Measurements from ENCODE around the gene MOB3A. TPM values are rescaled to one million over a fixed set of nuclear protein-coding genes. Genes with fewer than 3 reads are reported as not detected.

MOB3A gene
- total RNA-seq, 2 experiments from 2014 or later = 117 to 122 TPM

- CTCF ChIA-PET = no interaction called here
- intact Hi-C loops (cut with micrococcal nuclease) = no loop called here
- Mint-ChIP-seq H3K27ac (no peak overlapping the region), H3K27me3 (no peaks in the 10 kb centered on the region), H3K36me3 (peaks cover 29% of the 10 kb centered on the region), H3K4me3 (no peak overlapping the region), H3K4me1 (ENCODE audit: low read depth) (no peaks in the 10 kb centered on the region), H3K9me3 (no peaks in the 10 kb centered on the region)
- DNase-seq = no peak
- POLR2A ChIA-PET = no interaction called here
Measured at GRCh38 chr19:2120821-2121220, 24.7 kb upstream of the MOB3A start.

- peaks cover 32% of the 10 kb centered on the region for H3K36me3 Mint-ChIP-seq
- H3K4me1 Mint-ChIP-seq (ENCODE audit: low read depth) = no peaks in the 10 kb centered on the region
- POLR2A ChIA-PET = no interaction called here
- no peaks in the 10 kb centered on the region for H3K9me3 Mint-ChIP-seq
- intact Hi-C loops (cut with micrococcal nuclease) = no loop called here
- DNase-seq = no peak
- CTCF ChIA-PET = no interaction called here
- H3K27ac Mint-ChIP-seq = no peak overlapping the region
- H3K27me3 Mint-ChIP-seq = no peaks in the 10 kb centered on the region
- H3K4me3 Mint-ChIP-seq = no peak overlapping the region
Measured at GRCh38 chr19:2119921-2120785, 24.0 kb upstream of the MOB3A start.

GRCh38 chr19:2118438-2118837 lies 22.3 kb upstream of the MOB3A start:
- intact Hi-C loops (cut with micrococcal nuclease) = no loop called here
- CTCF ChIA-PET = no interaction called here

GRCh38 chr19:2117215-2117960 lies 21.3 kb upstream of the MOB3A start:
- POLR2A ChIA-PET = no interaction called here
- CTCF ChIA-PET = no interaction called here
- H3K9me3 Mint-ChIP-seq = no peaks in the 10 kb centered on the region
- peaks cover under 1% of the 10 kb centered on the region for H3K4me1 Mint-ChIP-seq (ENCODE audit: low read depth)
- H3K27ac Mint-ChIP-seq = no peak overlapping the region
- intact Hi-C loops (cut with micrococcal nuclease) = no loop called here
- no peak overlapping the region for H3K4me3 Mint-ChIP-seq
- no peak for DNase-seq
- peaks cover 34% of the 10 kb centered on the region for H3K36me3 Mint-ChIP-seq
- no peaks in the 10 kb centered on the region for H3K27me3 Mint-ChIP-seq

More at GRCh38 chr19:2118438-2118837, 22.3 kb upstream of the MOB3A start:
- no peak overlapping the region for H3K4me3 Mint-ChIP-seq
- POLR2A ChIA-PET = no interaction called here
- H3K9me3 Mint-ChIP-seq = no peaks in the 10 kb centered on the region
- no peaks in the 10 kb centered on the region for H3K4me1 Mint-ChIP-seq (ENCODE audit: low read depth)
- DNase-seq = no peak
- no peaks in the 10 kb centered on the region for H3K27me3 Mint-ChIP-seq
- H3K27ac Mint-ChIP-seq = no peak overlapping the region
- H3K36me3 Mint-ChIP-seq = peaks cover 33% of the 10 kb centered on the region

DNA sequence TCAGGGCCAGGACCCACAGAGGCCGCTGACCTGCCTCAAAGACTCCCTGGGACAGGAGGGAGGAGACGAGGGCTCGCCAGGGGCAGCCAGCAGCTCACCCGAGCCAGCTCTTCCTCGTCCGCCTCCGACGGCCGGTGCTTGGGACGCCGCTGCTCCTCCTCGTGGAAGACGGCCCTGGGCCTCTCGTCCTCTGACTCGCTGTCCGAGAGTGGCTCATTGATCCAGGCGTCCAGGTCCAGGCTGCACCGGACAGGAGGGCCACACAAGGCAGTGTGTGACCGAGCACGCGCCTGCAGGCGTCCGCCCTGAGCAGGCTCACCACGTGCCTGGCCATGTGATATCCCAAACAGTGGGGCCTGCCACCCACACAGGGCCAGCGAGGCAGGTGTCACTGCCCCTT lies 20.4 kb upstream of the MOB3A start:
- intact Hi-C loops (cut with micrococcal nuclease) = no loop called here

DNA sequence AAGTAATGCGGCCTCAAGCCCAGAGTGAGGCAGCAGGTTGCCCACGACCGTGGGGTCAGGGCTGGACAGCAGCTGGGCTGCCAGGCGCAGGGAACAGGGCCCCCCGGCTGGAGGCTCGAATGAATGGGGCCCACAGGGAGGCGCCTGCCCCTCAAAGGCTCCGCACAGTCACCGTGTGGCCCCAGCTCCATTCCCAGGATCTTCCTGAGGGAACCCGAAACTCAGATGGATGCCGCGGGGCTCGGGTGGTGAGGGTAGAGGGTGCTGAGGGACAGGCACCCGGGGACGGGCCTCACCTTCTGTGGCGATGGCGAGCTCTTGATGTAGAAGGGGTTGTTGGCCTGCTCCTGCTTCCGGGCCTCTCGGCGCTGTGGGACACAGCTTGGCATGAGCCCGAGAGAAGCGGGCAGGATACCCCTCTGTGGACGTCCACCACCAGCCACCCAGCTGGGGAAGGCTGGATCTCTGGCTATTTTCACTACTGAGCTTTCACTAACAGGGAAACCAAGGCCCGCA lies 19.8 kb upstream of the MOB3A start:
- no peak overlapping the region for H3K27ac Mint-ChIP-seq
- no peaks in the 10 kb centered on the region for H3K27me3 Mint-ChIP-seq
- no peak overlapping the region for H3K4me3 Mint-ChIP-seq
- DNase-seq = no peak
- H3K9me3 Mint-ChIP-seq = no peaks in the 10 kb centered on the region
- POLR2A ChIA-PET = no interaction called here
- H3K4me1 Mint-ChIP-seq (ENCODE audit: low read depth) = peaks cover 5% of the 10 kb centered on the region
- intact Hi-C loops (cut with micrococcal nuclease) = no loop called here
- CTCF ChIA-PET = interaction anchor here (1.3 kb wide), 1 partner anchor 19 kb away, joined by 3 read pairs; no protein-coding TSS in a partner anchor
- peaks cover 27% of the 10 kb centered on the region for H3K36me3 Mint-ChIP-seq

More for the DNA sequence above, 20.4 kb upstream of the MOB3A start:
- Mint-ChIP-seq H3K9me3 (no peaks in the 10 kb centered on the region), H3K27me3 (no peaks in the 10 kb centered on the region), H3K27ac (no peak overlapping the region), H3K36me3 (peaks cover 32% of the 10 kb centered on the region), H3K4me1 (ENCODE audit: low read depth) (peaks cover 5% of the 10 kb centered on the region), H3K4me3 (no peak overlapping the region)
- POLR2A ChIA-PET = no interaction called here
- no peak for DNase-seq
- CTCF ChIA-PET = interaction anchor here (1.3 kb wide), 1 partner anchor 19 kb away, joined by 3 read pairs; no protein-coding TSS in a partner anchor

GRCh38 chr19:2115324-2115723 lies 19.2 kb upstream of the MOB3A start:
- POLR2A ChIA-PET = no interaction called here
- Mint-ChIP-seq H3K4me3 (no peak overlapping the region), H3K4me1 (ENCODE audit: low read depth) (peaks cover 5% of the 10 kb centered on the region), H3K36me3 (peaks cover 22% of the 10 kb centered on the region), H3K27me3 (no peaks in the 10 kb centered on the region), H3K27ac (no peak overlapping the region), H3K9me3 (no peaks in the 10 kb centered on the region)
- CTCF ChIA-PET = interaction anchor here (1.3 kb wide), 1 partner anchor 18 kb away, joined by 3 read pairs; no protein-coding TSS in a partner anchor
- DNase-seq = no peak
- intact Hi-C loops (cut with micrococcal nuclease) = no loop called here

GRCh38 chr19:2114821-2115220 lies 18.7 kb upstream of the MOB3A start:
- Mint-ChIP-seq H3K27ac (no peak overlapping the region), H3K4me3 (no peak overlapping the region), H3K36me3 (peaks cover 22% of the 10 kb centered on the region), H3K4me1 (ENCODE audit: low read depth) (peaks cover 5% of the 10 kb centered on the region), H3K27me3 (no peaks in the 10 kb centered on the region), H3K9me3 (no peaks in the 10 kb centered on the region)
- ChIA-PET CTCF (no interaction called here), POLR2A (no interaction called here)
- no peak for DNase-seq
- intact Hi-C loops (cut with micrococcal nuclease) = no loop called here

- Mint-ChIP-seq H3K9me3 (no peaks in the 10 kb centered on the region), H3K27ac (no peak overlapping the region), H3K27me3 (no peaks in the 10 kb centered on the region), H3K4me1 (ENCODE audit: low read depth) (peaks cover 5% of the 10 kb centered on the region), H3K4me3 (no peak overlapping the region), H3K36me3 (peaks cover 24% of the 10 kb centered on the region)
- no peak for DNase-seq
- intact Hi-C loops (cut with micrococcal nuclease) = no loop called here
- POLR2A ChIA-PET = no interaction called here
- CTCF ChIA-PET = no interaction called here
Measured at GRCh38 chr19:2114218-2114617, 18.1 kb upstream of the MOB3A start.

DNA sequence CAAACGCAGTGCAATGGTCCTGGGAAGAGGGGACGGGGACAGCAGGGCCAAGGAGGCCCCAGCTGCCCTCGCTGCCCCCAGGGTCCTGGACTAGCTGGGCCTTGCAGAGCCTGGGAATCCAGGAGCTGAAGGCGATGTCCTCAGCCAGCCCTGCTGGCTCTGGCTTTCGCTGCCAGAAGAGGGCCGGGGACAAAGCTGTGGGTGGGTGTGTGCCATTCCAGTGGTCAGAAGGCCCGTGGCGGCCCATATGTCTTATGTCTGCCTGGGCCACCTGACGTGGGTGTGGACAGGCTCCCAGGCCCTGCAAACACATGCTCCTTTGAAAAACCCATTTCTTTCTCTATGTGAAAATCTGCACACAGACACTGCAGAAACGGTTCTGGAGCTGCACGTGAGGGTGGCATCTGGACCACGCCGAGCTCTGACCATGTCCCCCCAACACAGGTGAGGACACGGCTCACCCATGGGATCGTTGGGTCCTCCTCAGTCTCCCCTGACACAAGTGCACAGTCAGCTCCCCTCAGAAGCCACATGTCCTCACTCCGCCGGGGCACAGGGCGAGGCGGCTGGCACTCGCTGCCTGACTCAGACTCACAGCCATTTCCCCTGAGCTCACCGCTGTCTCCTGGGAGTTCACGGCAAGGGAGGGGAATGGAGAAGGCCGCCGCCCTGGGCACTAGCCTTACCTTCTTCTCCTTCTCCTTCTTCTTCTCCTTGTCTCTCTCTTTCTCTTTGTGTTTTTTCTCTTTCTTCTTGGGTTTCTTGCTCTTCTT lies 17.5 kb upstream of the MOB3A start:
- POLR2A ChIA-PET = no interaction called here
- Mint-ChIP-seq H3K4me3 (no peak overlapping the region), H3K9me3 (no peaks in the 10 kb centered on the region), H3K27me3 (no peaks in the 10 kb centered on the region), H3K27ac (no peak overlapping the region), H3K36me3 (peaks cover 21% of the 10 kb centered on the region), H3K4me1 (ENCODE audit: low read depth) (peaks cover 5% of the 10 kb centered on the region)
- intact Hi-C loops (cut with micrococcal nuclease) = no loop called here
- CTCF ChIA-PET = interaction anchor here (1.4 kb wide), 1 partner anchor 94 kb away, joined by 10 read pairs; no protein-coding TSS in a partner anchor
- no peak for DNase-seq

DNA sequence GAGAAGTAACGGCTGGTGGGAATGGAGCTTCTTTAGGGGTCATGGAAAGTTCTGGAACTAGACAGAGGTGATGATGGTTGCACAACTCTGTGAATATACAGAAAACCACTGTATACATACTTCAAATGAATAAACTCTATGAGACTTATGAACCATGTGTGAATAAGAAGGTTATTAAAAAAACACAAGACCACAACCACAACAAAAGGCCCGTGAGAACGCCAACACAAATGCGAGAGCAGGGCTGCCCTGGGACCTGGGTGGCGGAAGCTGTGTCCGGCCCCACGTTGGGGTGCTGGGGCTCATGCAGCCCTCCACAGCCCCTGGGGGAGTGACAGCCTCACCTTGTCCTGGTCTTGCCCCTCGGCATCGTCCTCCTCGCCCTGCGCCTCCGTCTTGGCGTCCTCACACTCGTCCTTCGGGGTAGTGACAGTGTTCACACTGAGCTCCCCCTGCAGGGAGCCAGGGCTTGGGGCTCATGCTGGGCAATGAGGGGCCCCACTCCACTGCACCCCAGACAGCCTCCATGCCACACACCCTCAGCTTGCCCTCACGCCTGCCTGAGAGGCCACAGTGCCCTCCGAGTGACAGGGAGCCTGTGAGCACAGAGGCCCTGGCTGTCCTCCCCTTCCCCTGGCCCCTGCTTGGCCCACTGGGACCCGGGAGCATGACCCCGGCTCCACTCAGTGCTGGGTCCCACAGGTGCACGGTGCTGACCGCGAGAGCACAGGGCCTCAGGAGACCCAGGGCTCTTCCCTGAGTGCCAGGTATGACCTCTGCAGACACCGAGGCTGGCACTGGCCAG lies 16.6 kb upstream of the MOB3A start:
- no peak for DNase-seq
- H3K9me3 Mint-ChIP-seq = no peaks in the 10 kb centered on the region
- H3K4me1 Mint-ChIP-seq (ENCODE audit: low read depth) = peaks cover 5% of the 10 kb centered on the region
- peaks cover 29% of the 10 kb centered on the region for H3K36me3 Mint-ChIP-seq
- POLR2A ChIA-PET = no interaction called here
- H3K27ac Mint-ChIP-seq = no peak overlapping the region
- CTCF ChIA-PET = interaction anchor here (0.6 to 1.4 kb wide), 2 partner anchors 93 to 115 kb away, joined by 6 to 10 read pairs; no protein-coding TSS in a partner anchor
- no peaks in the 10 kb centered on the region for H3K27me3 Mint-ChIP-seq
- H3K4me3 Mint-ChIP-seq = no peak overlapping the region
- intact Hi-C loops (cut with micrococcal nuclease) = no loop called here
